ENCODE measurements around the gene ARHGEF10L. TPM values are rescaled to one million over a fixed set of nuclear protein-coding genes. Genes with fewer than 3 reads are reported as not detected.

Gene ARHGEF10L
- total RNA-seq, 1 donor from 2014 or later: 59.9 TPM

DNA sequence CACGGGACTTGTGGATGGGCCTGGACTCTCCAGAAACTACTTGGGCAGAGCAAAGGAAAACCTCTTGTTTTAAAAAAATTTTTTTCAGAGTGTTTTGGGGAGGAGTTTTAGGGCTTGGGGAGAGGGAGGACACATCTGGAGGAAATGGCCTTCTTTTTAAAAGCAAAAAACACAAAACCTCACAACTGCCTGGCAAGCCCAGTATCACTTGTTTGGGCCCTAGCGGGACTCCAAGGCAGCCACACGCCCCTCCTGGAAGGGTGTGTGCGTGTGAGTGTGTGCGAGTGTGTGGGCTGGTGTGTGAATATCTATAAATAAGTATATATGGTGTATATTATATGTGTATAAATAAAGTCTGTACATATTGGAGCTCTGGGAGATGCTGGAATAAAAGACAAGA is 158.0 kb downstream of the ARHGEF10L start:
- intact Hi-C loops (cut with DNase I): no loop called here
- ATAC-seq (no peak), DNase-seq (ENCODE audit: missing footprints) (no peak)

DNA sequence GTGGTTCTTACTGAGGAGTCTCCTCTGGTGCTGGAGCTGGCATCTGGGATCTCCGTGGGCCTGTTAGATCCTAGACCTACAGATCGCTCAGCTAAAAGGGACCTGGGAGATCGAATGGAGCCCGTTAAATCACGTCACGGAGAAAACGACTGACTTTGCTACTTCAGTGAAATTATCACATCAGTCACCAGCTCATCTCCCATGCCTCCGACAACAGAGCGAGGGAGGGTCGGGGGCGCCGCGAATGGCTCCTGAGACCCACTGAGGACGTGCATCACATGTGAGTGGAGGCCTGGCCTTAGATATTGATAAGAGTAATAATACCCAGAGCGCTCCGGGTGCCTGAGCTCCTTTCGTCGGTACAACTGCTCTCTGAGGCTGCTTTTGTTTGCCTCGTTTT is 160.1 kb downstream of the ARHGEF10L start:
- ATAC-seq (no peak), DNase-seq (ENCODE audit: missing footprints) (no peak)
- intact Hi-C loops (cut with DNase I): no loop called here

DNA sequence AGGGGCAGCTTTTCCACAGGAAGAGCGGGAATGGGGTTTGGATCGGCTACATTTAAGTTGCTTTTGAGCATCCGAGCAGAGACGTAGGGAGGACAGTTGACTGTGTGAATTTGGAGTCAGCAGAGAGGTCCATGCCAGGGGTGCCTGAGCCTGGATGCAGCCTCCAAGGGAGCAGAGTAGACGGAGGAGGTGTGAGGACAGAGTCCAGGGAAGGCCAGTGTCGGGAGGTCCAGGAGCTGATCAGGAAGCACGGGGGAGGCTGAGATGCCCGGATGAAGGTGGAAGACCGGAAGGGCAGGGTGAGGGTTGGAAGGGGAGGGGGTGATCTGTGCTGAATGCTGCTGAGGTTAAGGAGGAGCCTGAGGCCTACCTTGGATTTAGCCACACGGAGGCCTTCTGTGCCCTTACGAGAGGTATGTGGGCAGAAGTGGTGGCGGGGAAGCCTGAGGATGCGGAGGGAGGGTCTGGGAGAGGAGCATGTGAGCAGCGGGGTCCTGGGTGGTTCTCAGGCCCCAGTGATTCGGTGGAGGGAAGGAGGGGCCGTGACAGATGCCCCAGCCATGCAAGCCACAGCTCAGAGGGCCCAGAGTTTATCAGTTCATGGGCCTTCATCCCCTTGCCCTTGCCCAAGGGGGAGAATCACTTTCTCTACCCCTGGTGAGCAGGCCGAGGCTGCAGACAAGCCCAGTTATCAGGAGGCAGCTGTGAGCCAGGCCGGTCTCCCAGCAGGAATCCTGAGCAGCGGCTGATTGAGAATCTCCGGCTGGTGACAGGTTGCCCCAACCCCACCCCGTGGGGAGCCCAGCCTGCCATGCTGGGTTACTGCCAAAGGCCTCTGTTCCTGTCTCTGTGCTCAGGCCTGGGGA is 161.7 kb downstream of the ARHGEF10L start:
- ATAC-seq (no peak), DNase-seq (ENCODE audit: missing footprints) (peak; percentile 58)

DNA sequence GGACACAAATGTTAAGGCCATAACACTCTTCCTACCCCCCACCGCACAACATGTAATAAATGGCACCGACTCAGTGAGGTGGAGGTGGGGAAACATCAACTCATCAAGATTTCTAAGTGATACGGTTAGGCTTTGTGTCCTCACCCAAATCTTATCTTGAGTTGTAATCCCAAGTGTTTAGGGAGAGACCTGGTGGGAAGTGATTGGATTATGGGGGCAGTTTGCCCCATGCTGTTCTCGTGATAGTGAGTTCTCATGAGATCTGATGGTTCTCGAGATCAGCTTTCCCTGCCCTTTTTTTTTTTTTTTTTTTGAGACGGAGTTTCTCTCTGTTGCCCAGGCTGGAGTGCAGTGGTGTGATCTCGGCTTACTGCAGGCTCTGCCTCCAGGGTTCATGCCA is 164.7 kb downstream of the ARHGEF10L start:
- DNase-seq (ENCODE audit: missing footprints) (no peak), ATAC-seq (no peak)
- intact Hi-C loops (cut with DNase I): no loop called here

More for the DNA sequence above, 161.7 kb downstream of the ARHGEF10L start:
- intact Hi-C loops (cut with DNase I): no loop called here

DNA sequence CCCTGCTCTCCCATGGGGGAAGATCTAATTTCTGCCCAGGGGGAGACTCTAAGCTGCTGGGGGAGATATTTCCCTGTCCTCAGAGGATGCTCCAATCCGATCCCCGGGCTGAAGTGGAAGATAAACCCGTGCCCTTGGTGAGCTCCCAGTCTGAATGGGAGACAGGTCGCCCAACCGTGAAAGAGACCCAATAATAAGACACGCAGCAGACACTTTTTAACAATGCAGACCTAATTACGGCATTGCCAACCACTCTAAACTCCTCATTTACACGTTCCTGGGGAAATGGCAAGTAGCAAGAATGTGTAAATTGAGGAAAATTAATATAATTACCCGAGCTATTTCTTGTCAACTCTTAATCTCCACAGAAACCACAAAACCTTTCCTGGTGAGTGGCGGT is 166.9 kb downstream of the ARHGEF10L start:
- ATAC-seq (no peak), DNase-seq (ENCODE audit: missing footprints) (peak; percentile 7)
- intact Hi-C loops (cut with DNase I): no loop called here

DNA sequence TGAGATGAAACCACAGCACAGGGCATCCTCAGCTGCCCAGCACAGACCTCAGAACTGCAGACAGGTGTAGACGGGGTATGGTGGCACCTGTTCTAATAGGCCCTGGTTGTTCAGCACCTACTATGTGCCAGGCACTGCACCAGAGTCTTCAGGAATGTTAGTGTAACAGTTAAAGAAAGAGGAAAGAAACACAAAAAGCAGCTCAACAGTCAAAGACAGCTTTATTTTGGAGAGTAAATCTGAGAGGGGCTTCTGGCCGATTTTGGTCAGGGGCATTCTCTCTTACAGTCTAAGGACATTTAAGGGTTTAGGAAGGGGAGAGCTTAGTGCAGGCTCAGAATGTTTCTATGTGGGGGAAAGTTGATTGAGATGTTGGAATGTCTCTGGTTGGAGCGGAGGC is 170.5 kb downstream of the ARHGEF10L start:
- ATAC-seq (no peak), DNase-seq (ENCODE audit: missing footprints) (no peak)
- intact Hi-C loops (cut with DNase I): no loop called here

DNA sequence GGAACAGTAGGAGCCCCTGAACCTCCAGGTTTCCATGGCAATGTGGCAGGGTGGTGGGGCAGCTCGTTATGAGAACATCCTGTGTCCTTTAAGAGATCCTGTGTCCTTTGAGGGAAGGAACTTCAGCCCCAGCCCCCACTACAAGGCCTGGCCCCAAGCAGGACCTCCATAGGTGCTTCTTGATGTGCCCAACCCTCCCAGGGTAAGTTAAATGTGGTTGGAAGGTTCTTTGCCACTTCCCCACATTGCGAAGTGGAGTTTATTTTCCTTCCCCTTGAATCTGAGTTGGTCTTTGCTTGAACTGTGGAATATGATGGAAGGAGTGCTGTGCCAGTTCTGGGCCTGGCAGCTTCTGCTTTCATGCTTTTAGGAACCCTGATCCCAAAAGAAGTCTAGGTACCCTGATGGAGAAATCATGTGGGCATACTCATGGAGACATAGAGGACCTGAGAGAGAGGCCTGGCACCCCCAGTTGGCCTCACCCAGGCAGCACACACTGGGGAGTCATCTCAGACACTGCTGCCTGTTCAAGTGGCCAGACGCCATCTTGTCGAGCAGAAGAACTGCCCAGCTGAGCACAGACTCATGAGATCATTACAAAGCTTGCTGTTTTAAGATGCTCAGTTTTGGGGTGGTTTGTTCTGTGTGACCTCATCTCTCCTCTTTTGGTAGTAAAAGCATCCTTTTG is 171.5 kb downstream of the ARHGEF10L start:
- no peak for ATAC-seq
- DNase-seq (ENCODE audit: missing footprints): peak; percentile 11
- intact Hi-C loops (cut with DNase I): no loop called here

DNA sequence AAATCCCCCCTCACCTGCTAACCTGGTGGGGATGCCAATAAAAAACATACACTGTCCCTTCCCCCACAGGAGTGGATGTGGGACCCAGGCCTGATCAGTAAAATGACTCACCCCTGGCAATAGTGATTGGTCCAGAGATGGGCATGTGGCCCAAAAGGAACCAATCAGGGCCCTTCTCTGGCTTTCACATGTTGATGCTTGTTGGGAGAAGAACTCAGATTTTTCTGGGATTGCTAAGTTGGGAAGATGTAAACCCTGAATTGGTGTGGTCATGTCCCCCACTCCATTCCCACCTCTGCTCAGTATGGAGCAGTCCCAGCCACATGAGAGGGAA is 172.0 kb downstream of the ARHGEF10L start:
- intact Hi-C loops (cut with DNase I): no loop called here
- ATAC-seq: no peak
- DNase-seq (ENCODE audit: missing footprints): no peak

DNA sequence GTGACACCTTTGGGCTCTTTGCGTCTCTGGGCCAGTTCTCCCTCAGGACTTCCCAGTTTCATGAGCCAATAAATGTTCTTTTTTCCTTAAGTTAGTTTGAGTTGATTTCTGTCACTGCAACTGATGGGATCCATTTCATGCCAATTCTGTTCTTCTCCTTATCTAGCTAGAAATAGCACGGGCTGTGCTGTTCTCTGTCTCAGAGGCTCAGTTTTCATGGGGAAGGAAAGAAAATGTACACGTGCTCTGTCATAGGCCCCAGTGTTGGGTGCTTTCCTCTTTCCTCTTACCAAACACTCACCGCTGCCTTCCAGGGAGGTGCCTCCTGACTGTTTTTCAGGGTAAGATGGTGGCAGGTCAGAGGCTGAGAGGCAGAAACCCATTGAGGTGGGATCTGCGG is 172.4 kb downstream of the ARHGEF10L start:
- intact Hi-C loops (cut with DNase I): no loop called here
- ATAC-seq (no peak), DNase-seq (ENCODE audit: missing footprints) (no peak)

DNA sequence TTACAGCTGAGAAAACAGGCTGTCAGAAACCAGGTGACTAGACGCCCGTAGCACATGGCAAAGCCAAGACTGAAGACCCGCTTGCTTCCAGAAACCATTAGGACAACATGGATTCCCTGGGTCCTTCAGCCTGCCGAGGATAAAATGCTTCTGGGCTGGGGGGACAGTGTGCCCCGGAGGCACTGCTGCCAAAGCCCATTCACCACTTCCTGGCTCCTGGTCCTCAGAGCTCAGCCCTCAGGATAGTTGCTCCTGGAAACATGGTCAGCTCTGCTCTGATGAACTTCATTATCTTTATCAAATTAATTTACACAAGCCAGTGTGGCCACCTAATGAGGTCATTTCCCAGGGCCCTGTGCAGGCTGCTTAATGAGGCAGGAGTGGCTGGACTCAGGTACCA is 174.5 kb downstream of the ARHGEF10L start:
- ATAC-seq: no peak

DNA sequence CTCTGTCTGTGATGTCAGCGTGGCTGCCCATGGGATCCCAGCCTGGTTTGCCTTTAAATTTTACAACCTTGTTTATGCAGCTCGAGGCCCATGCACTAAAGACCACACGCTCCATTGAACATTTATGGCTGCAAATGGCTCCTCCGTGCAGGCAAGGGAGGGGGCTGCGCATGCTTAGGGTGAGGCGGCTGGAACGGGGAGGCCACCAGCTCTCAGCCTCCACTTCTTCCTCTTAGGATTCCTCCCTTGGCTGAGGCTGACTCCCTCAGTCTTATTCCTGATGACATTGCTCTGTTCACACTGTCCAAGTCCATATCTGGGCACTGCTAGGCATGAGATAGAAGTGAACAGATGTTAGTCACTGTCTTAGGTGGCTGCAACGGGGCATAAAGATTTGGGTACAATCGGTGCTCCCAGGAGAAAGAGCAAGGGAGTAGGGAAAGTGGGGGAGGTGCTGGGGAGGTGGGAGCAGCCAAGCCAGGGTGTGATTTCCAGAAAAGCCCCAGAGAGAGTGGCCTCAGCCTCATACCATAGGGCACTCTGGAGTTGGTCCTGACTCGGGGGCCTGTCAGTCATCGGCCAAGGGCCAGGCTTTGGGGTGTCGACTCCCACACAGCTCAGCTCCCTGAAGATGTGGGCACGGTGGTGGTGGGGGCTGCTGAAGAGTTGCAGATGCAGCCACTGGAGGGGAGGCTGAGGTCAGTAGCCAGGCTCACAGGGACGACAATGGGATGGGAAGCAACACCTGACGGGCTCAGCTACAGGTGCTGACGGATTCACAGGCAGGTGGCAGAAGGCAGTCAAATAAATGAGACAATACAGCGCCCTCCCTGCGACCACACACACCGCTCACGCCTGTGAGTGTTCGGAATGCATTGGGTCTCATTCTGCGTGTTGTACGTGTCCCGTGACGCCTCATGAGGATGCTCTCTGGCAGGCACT is 178.4 kb downstream of the ARHGEF10L start:
- no peak for ATAC-seq
- DNase-seq (ENCODE audit: missing footprints): no peak
- intact Hi-C loops (cut with DNase I): no loop called here

More for the DNA sequence above, 174.5 kb downstream of the ARHGEF10L start:
- no peak for DNase-seq (ENCODE audit: missing footprints)
- intact Hi-C loops (cut with DNase I): no loop called here

DNA sequence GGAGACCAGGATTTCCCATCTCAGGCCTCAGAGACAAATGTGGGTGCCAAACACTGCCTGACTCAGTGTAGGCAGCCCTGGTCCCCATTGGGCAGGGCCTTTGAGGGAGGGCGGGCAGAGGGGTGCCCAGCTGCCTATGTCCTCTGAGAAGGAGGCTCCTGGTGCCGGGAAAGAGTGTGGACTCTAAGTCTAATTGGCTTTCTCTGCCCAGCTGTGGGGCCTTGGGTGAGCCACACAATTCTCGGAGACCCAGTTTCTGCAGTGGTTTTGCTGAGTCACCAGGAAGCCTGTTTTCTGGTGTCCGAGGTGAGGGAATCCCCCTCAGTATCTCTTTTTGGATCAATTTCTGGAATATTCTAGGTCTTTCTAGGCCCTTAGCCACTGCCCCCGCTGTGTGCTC is 180.4 kb downstream of the ARHGEF10L start:
- ATAC-seq: no peak
- DNase-seq (ENCODE audit: missing footprints): no peak
- intact Hi-C loops (cut with DNase I): no loop called here

DNA sequence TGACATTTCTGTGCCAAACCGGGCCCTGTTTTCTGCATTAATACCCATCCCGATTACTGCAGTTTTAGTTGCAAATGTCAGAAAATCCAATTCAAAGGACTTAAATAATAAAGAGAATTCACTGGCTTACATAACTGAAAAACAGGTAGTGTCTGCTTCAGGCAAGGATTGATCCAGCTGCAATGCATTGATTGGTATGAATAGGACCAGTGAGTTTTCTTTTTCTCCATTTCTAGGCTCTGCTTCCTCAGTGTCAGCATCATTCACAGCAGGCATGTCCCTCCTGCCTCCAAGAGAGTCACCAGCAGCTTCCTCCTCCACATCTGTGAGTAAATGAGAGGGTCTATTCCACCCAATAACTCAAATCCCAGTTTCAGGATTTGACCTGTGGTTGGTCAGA is 181.9 kb downstream of the ARHGEF10L start:
- ATAC-seq (no peak), DNase-seq (ENCODE audit: missing footprints) (no peak)
- intact Hi-C loops (cut with DNase I): no loop called here

DNA sequence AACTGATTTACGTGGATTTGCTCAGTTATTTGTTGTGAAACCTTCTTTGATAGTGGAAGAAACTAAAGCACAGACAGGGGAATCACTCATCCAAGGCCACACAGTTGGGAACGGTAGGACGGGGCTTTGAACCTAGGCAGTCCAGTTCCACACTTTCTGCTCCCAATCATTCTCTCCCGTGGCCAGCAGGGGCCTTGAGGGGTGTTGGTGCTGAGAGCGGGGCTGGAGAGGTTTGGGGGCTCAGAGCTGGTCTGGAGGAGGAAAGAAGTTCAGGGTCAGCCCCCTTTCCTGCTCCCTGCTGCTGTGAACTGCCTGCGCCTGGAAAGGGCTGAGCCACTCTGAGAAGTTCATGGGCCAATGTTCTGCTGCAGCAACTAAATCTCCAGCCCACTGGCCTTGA is 184.2 kb downstream of the ARHGEF10L start:
- DNase-seq (ENCODE audit: missing footprints) (no peak), ATAC-seq (no peak)
- intact Hi-C loops (cut with DNase I): no loop called here

DNA sequence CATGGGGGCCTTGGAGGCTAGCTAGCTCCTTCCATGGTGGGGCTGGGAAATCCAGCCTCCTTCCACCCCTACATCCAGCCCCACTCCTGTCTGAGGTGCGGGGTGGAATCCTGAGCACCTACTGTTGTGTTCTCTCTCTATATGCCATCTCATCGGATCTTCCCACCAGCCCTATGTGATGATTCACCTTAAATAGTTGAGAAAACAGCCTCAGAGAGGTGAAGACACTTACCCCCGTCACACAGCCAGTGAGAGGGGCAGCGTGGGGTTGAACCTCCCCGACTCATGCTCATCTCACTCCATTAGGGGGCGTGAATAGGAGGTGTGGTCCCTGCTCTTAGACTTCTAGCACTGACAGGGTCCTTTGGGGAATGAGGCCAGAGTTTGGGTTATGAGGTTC is 184.7 kb downstream of the ARHGEF10L start:
- DNase-seq (ENCODE audit: missing footprints): no peak
- intact Hi-C loops (cut with DNase I): no loop called here
- no peak for ATAC-seq

DNA sequence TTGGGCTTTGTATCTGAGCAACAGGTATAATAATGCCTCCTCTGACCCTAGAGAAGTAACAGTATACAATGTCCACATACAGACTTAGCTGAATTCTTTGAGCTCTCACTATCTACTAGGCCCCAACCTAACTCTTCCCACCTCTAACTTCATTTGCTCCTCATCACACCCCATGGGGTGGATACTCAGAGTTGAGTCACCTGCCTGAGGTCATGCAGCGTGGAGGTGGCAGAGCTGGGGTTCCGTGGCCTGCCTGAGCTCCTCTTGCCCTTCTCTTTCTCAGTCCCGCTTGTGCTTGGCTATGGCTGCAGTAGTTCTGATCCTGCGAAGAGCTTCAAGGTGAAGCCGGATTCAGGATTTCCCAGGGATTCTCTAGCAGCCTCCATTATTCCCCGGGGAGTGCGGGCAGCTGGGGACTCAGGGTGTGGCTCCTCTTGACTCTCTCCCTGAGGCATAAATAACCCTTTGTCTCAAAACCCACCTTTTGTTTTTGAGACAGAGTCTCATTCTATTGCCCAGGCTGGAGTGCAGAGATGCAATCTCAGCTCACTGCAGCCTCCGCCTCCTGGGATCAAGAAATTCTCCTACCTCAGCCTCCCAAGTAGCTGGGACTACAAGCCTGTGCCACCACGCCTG is 185.7 kb downstream of the ARHGEF10L start:
- intact Hi-C loops (cut with DNase I): no loop called here
- ATAC-seq (no peak), DNase-seq (ENCODE audit: missing footprints) (no peak)

DNA sequence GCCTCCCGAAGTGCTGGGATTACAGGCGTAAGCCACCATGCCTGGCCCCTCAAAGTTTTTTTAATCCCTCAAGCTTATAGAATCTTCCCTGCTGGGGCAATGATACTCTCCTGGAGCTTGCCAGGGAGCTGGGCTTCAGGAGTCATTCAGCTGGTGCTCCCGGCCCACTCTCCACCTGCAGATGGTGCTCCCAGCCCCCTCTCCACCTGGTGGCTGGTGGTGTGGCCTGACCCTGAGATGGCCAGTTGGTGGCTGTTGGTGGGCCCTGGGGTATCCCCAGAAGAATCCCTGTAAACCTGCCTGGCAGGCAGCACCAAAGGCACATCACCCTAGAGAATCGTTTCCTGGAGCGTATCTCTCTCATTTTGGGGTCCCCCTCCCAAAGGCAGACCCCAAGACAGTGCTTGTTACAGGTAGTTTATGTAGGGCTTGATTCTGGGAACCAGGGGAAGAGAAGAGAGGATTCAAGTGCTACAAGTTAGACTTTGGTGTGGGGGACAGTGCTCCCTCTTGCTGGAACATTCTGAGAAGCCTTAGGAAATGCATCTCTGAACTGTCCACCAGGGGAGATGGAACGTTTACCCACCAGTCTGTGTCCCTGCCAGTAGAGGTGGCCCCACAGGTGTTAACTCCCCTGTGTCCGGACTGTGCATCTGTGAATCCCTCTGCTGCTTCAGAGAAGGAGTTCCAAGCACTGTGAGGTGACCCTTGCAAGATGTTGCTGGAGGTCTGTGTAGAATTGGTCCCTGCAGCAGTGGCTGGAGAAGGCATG is 186.5 kb downstream of the ARHGEF10L start:
- DNase-seq (ENCODE audit: missing footprints) (no peak), ATAC-seq (no peak)
- intact Hi-C loops (cut with DNase I): no loop called here

DNA sequence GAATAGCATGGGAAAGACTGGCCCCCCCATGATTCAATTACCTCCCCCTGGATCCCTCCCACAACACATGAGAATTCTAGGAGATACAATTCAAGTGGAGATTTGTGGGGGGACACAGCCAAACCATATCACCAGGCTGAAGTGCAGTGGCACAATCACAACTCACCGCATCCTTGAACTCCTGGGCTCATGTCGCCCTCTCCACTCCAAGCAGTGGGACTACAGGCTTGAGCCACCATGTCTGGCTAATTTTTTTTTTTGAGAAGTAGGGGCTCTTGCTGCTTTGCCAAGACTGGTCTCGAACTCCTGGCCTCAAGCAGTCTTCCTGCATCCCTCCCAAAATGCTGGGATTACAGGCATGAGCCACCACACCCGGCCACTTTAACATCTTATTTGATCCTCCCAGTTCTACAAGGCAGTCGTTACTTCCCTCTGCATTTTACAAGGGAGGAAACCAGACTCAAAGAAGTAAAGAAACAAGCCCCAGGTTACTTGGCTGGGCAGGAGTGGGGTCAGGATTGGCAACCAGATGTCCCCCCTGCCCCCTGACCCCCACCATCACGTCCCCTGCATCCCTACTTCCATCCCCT is 188.7 kb downstream of the ARHGEF10L start:
- intact Hi-C loops (cut with DNase I): no loop called here
- no peak for ATAC-seq

More for the DNA sequence above, 188.7 kb downstream of the ARHGEF10L start:
- no peak for DNase-seq (ENCODE audit: missing footprints)
